Measurements from ENCODE around the gene DTX4. TPM values are rescaled to one million over a fixed set of nuclear protein-coding genes. Genes with fewer than 3 reads are reported as not detected.

Gene DTX4
- total RNA-seq, 2 experiments from 2014 or later, result 0.30 to 0.48 TPM

- ChIA-PET POLR2A (interaction anchor here (1.1 to 1.3 kb wide), 2 partner anchors 11 to 15 kb away, joined by 3 read pairs; no protein-coding TSS in a partner anchor), CTCF (interaction anchor here (1.8 kb wide), 1 partner anchor 76 kb away, joined by 6 read pairs; the partner anchor contains the start of gene DTX4)
- Mint-ChIP-seq H3K9me3 (peaks cover 3% of the 10 kb centered on the region), H3K27ac (peak overlapping the region; percentile 72), H3K27me3 (peaks cover 7% of the 10 kb centered on the region), H3K4me3 (no peak overlapping the region), H3K36me3 (ENCODE audit: low read depth) (peaks cover 12% of the 10 kb centered on the region), H3K4me1 (peaks cover 30% of the 10 kb centered on the region)
- peak; percentile 50 for DNase-seq
Observed at GRCh38 chr11:59247531-59248227, 75.7 kb downstream of the DTX4 start.

- Mint-ChIP-seq H3K4me1 (peaks cover 30% of the 10 kb centered on the region), H3K4me3 (no peak overlapping the region), H3K36me3 (ENCODE audit: low read depth) (peaks cover 12% of the 10 kb centered on the region), H3K27ac (no peak overlapping the region), H3K27me3 (peaks cover 10% of the 10 kb centered on the region), H3K9me3 (peaks cover 3% of the 10 kb centered on the region)
- DNase-seq, result no peak
- ChIA-PET POLR2A (no interaction called here), CTCF (interaction anchor here (0.9 kb wide), 1 partner anchor 63 kb away, joined by 3 read pairs; no protein-coding TSS in a partner anchor)
Observed at GRCh38 chr11:59249535-59249934, 77.6 kb downstream of the DTX4 start.

- Mint-ChIP-seq H3K4me3 (no peak overlapping the region), H3K27me3 (peaks cover 7% of the 10 kb centered on the region), H3K27ac (no peak overlapping the region), H3K36me3 (ENCODE audit: low read depth) (peaks cover 10% of the 10 kb centered on the region), H3K4me1 (peaks cover 16% of the 10 kb centered on the region), H3K9me3 (peaks cover 3% of the 10 kb centered on the region)
- no peak for DNase-seq
- ChIA-PET CTCF (no interaction called here), POLR2A (no interaction called here)
Observed at GRCh38 chr11:59253001-59253400, 81.1 kb downstream of the DTX4 start.

- Mint-ChIP-seq H3K9me3 (no peaks in the 10 kb centered on the region), H3K27me3 (peaks cover 7% of the 10 kb centered on the region), H3K4me3 (no peak overlapping the region), H3K36me3 (ENCODE audit: low read depth) (peaks cover 3% of the 10 kb centered on the region), H3K27ac (no peak overlapping the region), H3K4me1 (peaks cover 7% of the 10 kb centered on the region)
- DNase-seq, result no peak
- CTCF ChIA-PET, result interaction anchor here (1.0 kb wide), 1 partner anchor 83 kb away, joined by 3 read pairs; the partner anchor contains the start of gene DTX4
- POLR2A ChIA-PET, result no interaction called here
Observed at GRCh38 chr11:59254286-59254685, 82.4 kb downstream of the DTX4 start.

- H3K4me3 Mint-ChIP-seq, result no peak overlapping the region
- H3K36me3 Mint-ChIP-seq (ENCODE audit: low read depth), result peaks cover 3% of the 10 kb centered on the region
- H3K4me1 Mint-ChIP-seq, result peaks cover 9% of the 10 kb centered on the region
- ChIA-PET CTCF (no interaction called here), POLR2A (no interaction called here)
- no peak for DNase-seq
- H3K27me3 Mint-ChIP-seq, result peaks cover 7% of the 10 kb centered on the region
- H3K27ac Mint-ChIP-seq, result no peak overlapping the region
- H3K9me3 Mint-ChIP-seq, result no peaks in the 10 kb centered on the region
Observed at GRCh38 chr11:59255281-59255680, 83.3 kb downstream of the DTX4 start.

Other genes with a start within 250 kb of the DTX4 start
- gene GLYATL1, start 232.6 kb upstream of the DTX4 start, total RNA-seq, result not detected
- not detected for gene GLYATL1B, start 85.8 kb upstream of the DTX4 start, total RNA-seq
- gene FAM111B, start 64.9 kb upstream of the DTX4 start, total RNA-seq, result 10 to 100 TPM; 47.2 to 48.6 TPM
- 100 to 1,000 TPM; 136 to 141 TPM for gene FAM111A, start 29.3 kb upstream of the DTX4 start, total RNA-seq
- gene MPEG1, start 40.8 kb downstream of the DTX4 start, total RNA-seq, result not detected
- gene OR5AN1, start 186.8 kb downstream of the DTX4 start, total RNA-seq, result not detected